OCI-LY3 (cell line): ENCODE data around the gene SLX9.

ENCODE experiments used
- CTCF ChIP-seq: fragments of 200-600, 300-600 bp; sonication (generic); IDR thresholded peaks from 2 replicates; pipeline ENCODE4 v1.5.1; 2014; ENCODE audit warnings: antibody characterized with exemption, low read length, low read depth
- EZH2phosphoT487 ChIP-seq: fragments of 200-600 bp; shearing (Covaris generic); IDR thresholded peaks from 2 replicates; pipeline ENCODE4 v1.6.1; 2018; ENCODE audit warnings: antibody characterized with exemption, mixed run types, low read depth

GRCh38 chr21:45009616-45010015 lies 69.8 kb downstream of the SLX9 start:
- TF ChIP-seq CTCF = no peak
- no peak for TF ChIP-seq EZH2phosphoT487
